MM.1S (cell line): Measurements from ENCODE around the gene TLX3.

ENCODE experiments used
- CTCF ChIP-seq: fragments of 300-600 bp; sonication (generic); IDR thresholded peaks from 2 replicates; pipeline ENCODE4 v1.5.1; 2016; ENCODE audit warnings: antibody characterized with exemption, low read length, mixed read lengths
- EZH2 ChIP-seq: fragments of 300-600 bp; sonication (generic); optimal IDR thresholded peaks from 2 replicates; pipeline ENCODE3; 2017; ENCODE audit warnings: low read depth, mild to moderate bottlenecking, antibody characterized with exemption, low read length, mixed read lengths
- EZH2phosphoT487 ChIP-seq: fragments of 300-600 bp; sonication (generic); IDR thresholded peaks from 2 replicates; pipeline ENCODE4 v1.6.1; 2018; ENCODE audit warnings: antibody characterized with exemption, low read length

- no peak for TF ChIP-seq CTCF
- TF ChIP-seq EZH2 = no peak
- TF ChIP-seq EZH2phosphoT487 = no peak
These were observed 37.2 kb upstream of the TLX3 start for GRCh38 chr5:171271798-171272197.
